IPS-15b (cell line): Measurements from ENCODE around the gene RANBP6.
"Not testable (repeated sequence)": the region's sequence is repeated elsewhere in the genome, so short reads cannot be mapped to it uniquely, and the experiment has no call there.

Experiments used
- H3K27me3 ChIP-seq: one replicate; pipeline ENCODE4 v1.6.1; 2013; ENCODE audit warnings: low read length; ENCODE audit not compliant: control insufficient read depth, insufficient read depth
- H3K36me3 ChIP-seq: one replicate; pipeline ENCODE4 v1.6.1; 2013; ENCODE audit warnings: low read length; ENCODE audit not compliant: control insufficient read depth, insufficient read depth
- H3K4me1 ChIP-seq: one replicate; pipeline ENCODE4 v1.6.1; 2013; ENCODE audit warnings: mild to moderate bottlenecking, low read length; ENCODE audit not compliant: control insufficient read depth, insufficient read depth
- H3K4me3 ChIP-seq: one replicate; pipeline ENCODE4 v1.5.1; 2013; ENCODE audit warnings: low read depth, low read length
- H3K9ac ChIP-seq: one replicate; pipeline ENCODE4 v1.6.1; 2013; ENCODE audit warnings: low read depth, mild to moderate bottlenecking, low read length
- H3K9me3 ChIP-seq: one replicate; pipeline ENCODE4 v1.6.1; 2013; ENCODE audit warnings: mild to moderate bottlenecking, low read length; ENCODE audit not compliant: control insufficient read depth, insufficient read depth

The RANBP6 gene

DNA sequence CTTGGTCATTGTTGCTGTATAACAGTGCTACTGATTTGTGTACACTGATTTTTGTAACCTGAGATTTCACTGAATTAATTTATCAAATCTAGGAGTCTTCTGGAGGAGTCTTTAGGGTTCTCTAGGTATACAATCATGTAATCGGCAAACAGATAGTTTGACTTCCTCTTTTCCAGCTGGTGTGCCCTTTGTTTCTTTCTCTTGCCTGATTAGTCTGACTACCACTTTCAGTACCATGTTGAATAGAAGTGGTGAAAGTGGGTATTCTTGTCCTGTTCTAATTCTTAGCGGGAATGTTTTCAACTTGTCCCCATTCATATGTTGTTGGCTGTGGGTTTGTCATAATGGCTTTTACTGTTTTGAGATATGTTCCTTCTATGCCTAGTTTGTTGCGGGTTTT, 24.7 kb upstream of the RANBP6 start:
- H3K9me3 ChIP-seq = no peaks in the 10 kb centered on the region
- no peaks in the 10 kb centered on the region for H3K36me3 ChIP-seq
- H3K4me3 ChIP-seq = no peak overlapping the region
- no peaks in the 10 kb centered on the region for H3K27me3 ChIP-seq
- H3K9ac ChIP-seq = no peak overlapping the region
- no peaks in the 10 kb centered on the region for H3K4me1 ChIP-seq

GRCh38 chr9:6036391-6036790, 21.0 kb upstream of the RANBP6 start:
- Histone ChIP-seq H3K9me3 (no peaks in the 10 kb centered on the region), H3K4me1 (no peaks in the 10 kb centered on the region)

GRCh38 chr9:6034954-6035353, 19.5 kb upstream of the RANBP6 start:
- H3K36me3 ChIP-seq = no peaks in the 10 kb centered on the region
- H3K9me3 ChIP-seq = no peaks in the 10 kb centered on the region

More at GRCh38 chr9:6036391-6036790, 21.0 kb upstream of the RANBP6 start:
- H3K27me3 ChIP-seq = no peaks in the 10 kb centered on the region
- no peak overlapping the region for H3K4me3 ChIP-seq
- H3K36me3 ChIP-seq = no peaks in the 10 kb centered on the region
- H3K9ac ChIP-seq = no peak overlapping the region

DNA sequence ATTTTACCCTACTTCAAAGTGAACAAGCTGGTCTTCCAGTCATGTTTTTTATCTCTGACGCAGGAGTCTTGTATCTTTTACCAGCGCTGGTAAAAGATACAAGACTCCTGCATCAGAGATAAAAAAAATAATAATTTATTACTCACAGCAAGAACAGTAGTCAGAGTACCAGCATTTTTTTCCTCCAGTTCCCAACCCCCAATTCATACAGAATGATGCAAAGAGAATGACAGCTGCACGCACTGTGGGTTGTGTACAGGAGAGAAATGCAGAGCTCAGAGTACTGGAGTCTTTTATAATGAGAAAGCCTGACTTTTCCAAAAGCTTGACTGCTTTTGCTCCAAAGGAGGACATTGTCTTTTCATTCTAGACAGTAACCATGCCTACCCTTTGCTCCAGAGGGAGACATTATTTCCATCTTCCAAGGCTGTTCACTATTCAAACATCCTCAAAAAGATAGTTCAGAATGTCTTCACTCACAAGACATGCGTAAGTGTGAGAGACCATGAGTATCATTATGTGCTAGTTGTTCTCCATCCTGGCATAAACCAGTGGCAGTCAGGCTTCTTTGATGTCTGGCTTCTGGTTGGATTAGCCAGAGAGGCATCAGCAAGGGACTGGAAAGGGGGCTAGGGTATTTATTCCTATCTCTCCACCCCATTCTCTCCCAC, 14.3 kb upstream of the RANBP6 start:
- Histone ChIP-seq H3K36me3 (no peaks in the 10 kb centered on the region), H3K27me3 (no peaks in the 10 kb centered on the region), H3K4me1 (no peaks in the 10 kb centered on the region), H3K9me3 (no peaks in the 10 kb centered on the region), H3K4me3 (no peak overlapping the region), H3K9ac (no peak overlapping the region)

More at GRCh38 chr9:6034954-6035353, 19.5 kb upstream of the RANBP6 start:
- H3K9ac ChIP-seq = no peak overlapping the region
- no peaks in the 10 kb centered on the region for H3K4me1 ChIP-seq
- H3K27me3 ChIP-seq = no peaks in the 10 kb centered on the region
- H3K4me3 ChIP-seq = no peak overlapping the region

DNA sequence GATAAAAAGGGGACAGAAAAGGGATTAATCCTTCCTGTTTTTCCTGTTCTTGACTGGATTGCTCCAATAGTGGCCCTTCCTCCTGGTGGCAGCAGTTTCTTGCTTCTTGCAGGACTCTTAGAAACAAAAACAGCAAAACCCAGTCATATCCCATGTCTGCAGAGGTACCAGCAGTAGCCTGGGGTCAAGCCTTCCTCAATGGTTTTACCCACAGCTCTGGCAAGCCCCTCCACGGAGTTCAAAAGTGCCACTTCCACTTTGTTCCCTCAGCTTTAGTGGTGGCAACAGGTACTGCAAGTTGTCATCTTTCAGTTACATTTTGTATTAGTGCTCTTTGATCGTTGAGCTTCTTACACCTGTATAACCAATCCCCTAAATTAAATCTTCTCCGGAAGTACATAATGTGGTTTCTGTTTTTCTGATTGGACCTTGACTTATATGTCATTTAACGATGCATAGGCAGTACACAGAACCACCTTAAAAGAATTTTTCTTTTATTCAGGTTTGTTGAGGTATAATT, 8.7 kb upstream of the RANBP6 start:
- Histone ChIP-seq H3K27me3 (no peaks in the 10 kb centered on the region), H3K4me3 (no peak overlapping the region), H3K9ac (no peak overlapping the region), H3K4me1 (no peaks in the 10 kb centered on the region), H3K36me3 (no peaks in the 10 kb centered on the region), H3K9me3 (no peaks in the 10 kb centered on the region)

- not testable (repeated sequence) for H3K9ac ChIP-seq, H3K36me3 ChIP-seq, H3K9me3 ChIP-seq, H3K4me3 ChIP-seq, H3K4me1 ChIP-seq, H3K27me3 ChIP-seq
These were observed 1.6 kb upstream of the RANBP6 start for GRCh38 chr9:6016975-6017374.

DNA sequence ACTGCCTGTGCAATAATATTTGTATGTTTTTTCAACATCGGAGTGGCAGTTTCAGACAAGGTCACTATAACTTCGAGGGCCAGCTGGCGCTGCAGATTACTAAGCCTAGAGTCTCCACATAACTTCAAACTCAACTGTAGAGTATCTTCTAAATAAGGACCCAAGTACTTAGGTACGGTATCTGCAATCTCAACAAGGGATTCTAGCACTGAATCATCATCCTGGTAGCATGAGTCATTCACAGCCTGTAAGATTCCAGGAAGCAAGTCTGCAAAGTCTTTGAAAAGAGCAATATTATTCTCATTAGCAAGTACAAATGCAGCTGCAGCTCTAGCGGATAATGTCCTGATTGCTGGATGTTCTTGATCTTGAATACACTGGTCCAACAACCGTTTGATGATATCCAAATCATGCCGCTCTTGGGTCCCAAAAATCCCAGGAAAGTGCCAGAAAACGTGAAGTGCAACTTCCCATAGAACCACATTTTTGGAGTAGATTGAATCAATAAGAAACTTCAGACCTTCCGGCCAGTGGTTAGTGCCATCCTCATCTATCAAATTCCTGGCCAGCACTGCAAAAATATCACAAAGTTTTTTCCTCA, 654 bp downstream of the RANBP6 start:
- no peaks in the 10 kb centered on the region for H3K27me3 ChIP-seq
- H3K9ac ChIP-seq = peak overlapping the region; percentile 42
- peak overlapping the region; percentile 75 for H3K4me3 ChIP-seq
- H3K36me3 ChIP-seq = peaks cover 3% of the 10 kb centered on the region
- H3K9me3 ChIP-seq = no peaks in the 10 kb centered on the region
- peaks cover 10% of the 10 kb centered on the region for H3K4me1 ChIP-seq

DNA sequence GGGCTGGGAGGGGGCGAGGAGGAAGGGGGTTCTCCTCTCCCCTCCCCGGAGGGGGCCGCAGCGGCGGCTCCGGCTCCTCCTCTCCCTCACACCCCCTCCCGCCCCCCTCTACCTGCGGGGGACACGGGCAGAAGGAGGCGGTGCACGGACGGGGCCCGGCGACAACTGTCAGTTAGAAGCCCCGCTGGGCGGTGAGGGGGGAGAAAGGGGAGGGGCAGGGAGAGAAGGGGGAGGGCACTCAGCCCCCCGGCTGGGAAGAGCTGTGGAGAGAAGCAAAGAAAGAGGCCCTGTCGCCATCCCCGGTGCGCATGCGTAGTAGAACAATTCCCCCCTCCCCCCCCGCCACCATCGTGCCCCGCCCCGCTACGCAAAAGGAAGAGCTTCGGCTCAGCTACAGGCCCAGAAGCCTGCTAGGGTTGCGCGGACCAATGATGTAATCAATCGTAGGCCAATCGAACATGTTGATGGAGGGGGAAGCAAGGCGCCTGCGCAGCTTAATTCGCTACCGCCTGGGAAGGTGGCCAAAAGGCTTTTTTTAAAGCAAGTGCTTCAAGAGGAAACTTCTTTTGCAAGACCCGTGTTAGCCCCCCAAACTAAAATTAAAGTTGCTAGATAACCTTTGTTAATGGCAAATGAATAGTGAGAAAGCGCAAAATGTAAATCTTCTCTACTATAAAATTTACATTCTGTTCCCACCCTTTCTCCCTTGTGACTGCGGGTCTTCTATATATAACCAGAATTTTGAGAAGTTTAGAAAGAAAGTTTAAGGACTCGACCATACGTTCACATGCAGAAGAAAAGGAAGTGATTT, 7.0 kb downstream of the RANBP6 start:
- H3K4me1 ChIP-seq = no peaks in the 10 kb centered on the region
- H3K27me3 ChIP-seq = no peaks in the 10 kb centered on the region
- H3K4me3 ChIP-seq = peak overlapping the region; percentile 82
- peak overlapping the region; percentile 19 for H3K9ac ChIP-seq
- no peaks in the 10 kb centered on the region for H3K36me3 ChIP-seq
- no peaks in the 10 kb centered on the region for H3K9me3 ChIP-seq

GRCh38 chr9:6007770-6008168, 7.7 kb downstream of the RANBP6 start:
- Histone ChIP-seq H3K4me1 (no peaks in the 10 kb centered on the region), H3K36me3 (no peaks in the 10 kb centered on the region), H3K9me3 (no peaks in the 10 kb centered on the region), H3K4me3 (peak overlapping the region; percentile 82), H3K9ac (no peak overlapping the region), H3K27me3 (no peaks in the 10 kb centered on the region)

DNA sequence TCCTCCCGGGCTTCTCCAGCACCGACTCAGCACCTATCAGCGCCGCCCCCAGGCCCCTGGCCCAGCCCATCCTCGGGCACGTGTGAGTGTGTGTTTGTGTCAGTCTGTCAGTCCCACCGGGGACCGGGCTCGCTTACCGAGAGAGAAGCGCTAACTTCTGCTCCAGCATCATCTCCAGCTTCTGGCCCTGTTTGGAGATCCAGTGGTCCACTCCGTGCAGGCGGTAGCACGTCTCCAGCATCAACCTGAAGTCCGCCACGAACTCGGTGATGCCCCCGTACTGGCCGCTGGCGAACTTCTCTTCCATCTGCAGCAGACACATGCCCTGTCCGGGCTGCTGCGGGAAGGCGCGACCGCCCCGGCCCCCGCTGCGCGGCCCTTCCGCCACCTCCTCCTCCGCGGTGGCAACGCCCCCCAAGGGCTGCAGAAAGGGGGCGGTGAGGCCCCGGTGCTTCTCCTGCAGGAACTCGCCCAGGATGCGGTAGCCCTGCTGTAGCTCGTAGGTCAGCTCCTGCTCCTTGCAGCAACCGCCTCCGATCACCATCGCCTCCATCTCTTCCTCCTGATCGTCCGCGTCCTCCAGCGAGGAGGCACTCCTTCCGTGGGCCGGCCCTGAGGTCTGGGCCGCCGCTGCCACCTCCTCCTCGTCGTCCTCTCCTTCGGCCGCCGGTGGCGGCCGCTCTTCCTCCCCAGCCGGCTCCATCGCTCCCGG, 8.2 kb downstream of the RANBP6 start:
- Histone ChIP-seq H3K4me1 (no peaks in the 10 kb centered on the region), H3K27me3 (no peaks in the 10 kb centered on the region), H3K4me3 (peak overlapping the region; percentile 82), H3K9me3 (no peaks in the 10 kb centered on the region), H3K9ac (no peak overlapping the region), H3K36me3 (no peaks in the 10 kb centered on the region)

- Histone ChIP-seq H3K9ac (no peak overlapping the region), H3K4me1 (no peaks in the 10 kb centered on the region), H3K9me3 (no peaks in the 10 kb centered on the region), H3K27me3 (no peaks in the 10 kb centered on the region), H3K36me3 (no peaks in the 10 kb centered on the region), H3K4me3 (peak overlapping the region; percentile 82)
These were observed 8.7 kb downstream of the RANBP6 start for GRCh38 chr9:6006749-6007057.
